NB4 (cell line): Measurements from ENCODE around the gene SUPT7L.

Experiments
- CTCF ChIP-seq: IDR thresholded peaks from one replicate; pipeline ENCODE4 v1.5.1; 2012; ENCODE audit warnings: low read depth, low read length
- TF ChIP-seq, protein P1 (sequence below): IDR thresholded peaks from 2 replicates; pipeline ENCODE4 v1.6.1; 2011; ENCODE audit warnings: low read depth, low read length

DNA sequence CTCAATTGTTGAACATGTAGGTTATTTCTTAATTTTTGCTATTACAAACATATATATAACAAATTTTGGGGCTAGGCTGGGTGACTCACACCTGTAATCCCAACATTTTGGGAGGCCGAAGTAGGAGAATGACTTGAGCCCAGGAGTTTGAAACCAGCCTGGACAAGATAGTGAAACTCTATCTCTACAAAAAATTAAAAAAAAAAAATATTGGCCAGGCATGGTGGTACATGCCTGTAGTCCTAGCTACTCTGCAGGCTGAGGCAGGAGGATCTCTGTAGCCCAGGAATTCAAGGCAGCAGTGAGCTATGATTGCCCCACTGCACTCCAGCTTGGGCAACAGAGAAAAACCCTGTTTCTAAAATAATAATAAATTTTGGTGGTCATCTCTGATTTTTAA, 23.8 kb upstream of the SUPT7L start:
- TF ChIP-seq, protein P1, sequence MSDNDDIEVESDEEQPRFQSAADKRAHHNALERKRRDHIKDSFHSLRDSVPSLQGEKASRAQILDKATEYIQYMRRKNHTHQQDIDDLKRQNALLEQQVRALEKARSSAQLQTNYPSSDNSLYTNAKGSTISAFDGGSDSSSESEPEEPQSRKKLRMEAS = no peak
- no peak for TF ChIP-seq CTCF
